ENCODE data around the gene HYDIN. TPM values are rescaled to one million over a fixed set of nuclear protein-coding genes. Genes with fewer than 3 reads are reported as not detected.
"Not testable (repeated sequence)": the region's sequence is repeated elsewhere in the genome, so short reads cannot be mapped to it uniquely, and the experiment has no call there.

Gene HYDIN
- total and polyA plus RNA-seq, 4 donors: 0.14 to 3.0 (median 0.60) TPM

- H3K9me3 ChIP-seq (ENCODE audit: control insufficient read depth in 4 of 4, low read length in 3 of 4); H3K36me3 ChIP-seq (ENCODE audit: control insufficient read depth in 4 of 4, insufficient read depth in 3 of 4, low read depth in 1 of 4, low read length in 3 of 4): not testable (repeated sequence)
- WGBS: no CpG with 5 or more reads among the region's 5 CpGs
Measured at GRCh38 chr16:70953824-70954223, 276.7 kb downstream of the HYDIN start.

GRCh38 chr16:70943551-70943950 lies 287.0 kb downstream of the HYDIN start:
- not testable (repeated sequence) for H3K27me3 ChIP-seq (ENCODE audit: control insufficient read depth in 4 of 4, insufficient read depth in 4 of 4, low read length in 3 of 4); H3K4me1 ChIP-seq (ENCODE audit: control insufficient read depth in 4 of 4, insufficient read depth in 4 of 4, low read length in 3 of 4); H3K4me3 ChIP-seq (ENCODE audit: low read depth in 1 of 3, low read length in 3 of 3); DNase-seq (ENCODE audit: low spot score); H3K9me3 ChIP-seq (ENCODE audit: control insufficient read depth in 4 of 4, low read length in 3 of 4); H3K27ac ChIP-seq (ENCODE audit: low read depth in 1 of 2, low read length in 2 of 2); H3K9ac ChIP-seq (ENCODE audit: low read depth in 1 of 2, low read length in 2 of 2); H3K36me3 ChIP-seq (ENCODE audit: control insufficient read depth in 4 of 4, insufficient read depth in 3 of 4, low read depth in 1 of 4, low read length in 3 of 4)
- 73% methylated on average over 15 of the region's 15 CpGs for WGBS

More at GRCh38 chr16:70953824-70954223, 276.7 kb downstream of the HYDIN start:
- not testable (repeated sequence) for DNase-seq (ENCODE audit: low spot score); H3K4me1 ChIP-seq (ENCODE audit: control insufficient read depth in 4 of 4, insufficient read depth in 4 of 4, low read length in 3 of 4); H3K27me3 ChIP-seq (ENCODE audit: control insufficient read depth in 4 of 4, insufficient read depth in 4 of 4, low read length in 3 of 4); H3K9ac ChIP-seq (ENCODE audit: low read depth in 1 of 2, low read length in 2 of 2); H3K4me3 ChIP-seq (ENCODE audit: low read depth in 1 of 3, low read length in 3 of 3); H3K27ac ChIP-seq (ENCODE audit: low read depth in 1 of 2, low read length in 2 of 2)

- not testable (repeated sequence) for H3K9ac ChIP-seq (ENCODE audit: low read depth in 1 of 2, low read length in 2 of 2); H3K9me3 ChIP-seq (ENCODE audit: control insufficient read depth in 4 of 4, low read length in 3 of 4); H3K27me3 ChIP-seq (ENCODE audit: control insufficient read depth in 4 of 4, insufficient read depth in 4 of 4, low read length in 3 of 4); H3K4me3 ChIP-seq (ENCODE audit: low read depth in 1 of 3, low read length in 3 of 3); DNase-seq (ENCODE audit: low spot score); H3K36me3 ChIP-seq (ENCODE audit: control insufficient read depth in 4 of 4, insufficient read depth in 3 of 4, low read depth in 1 of 4, low read length in 3 of 4); H3K4me1 ChIP-seq (ENCODE audit: control insufficient read depth in 4 of 4, insufficient read depth in 4 of 4, low read length in 3 of 4); H3K27ac ChIP-seq (ENCODE audit: low read depth in 1 of 2, low read length in 2 of 2)
- 55% methylated on average over 3 of the region's 7 CpGs for WGBS
Measured at GRCh38 chr16:70939690-70940359, 290.7 kb downstream of the HYDIN start.

GRCh38 chr16:70936781-70937525 lies 293.6 kb downstream of the HYDIN start:
- H3K9me3 ChIP-seq (ENCODE audit: control insufficient read depth in 4 of 4, low read length in 3 of 4); H3K9ac ChIP-seq (ENCODE audit: low read depth in 1 of 2, low read length in 2 of 2); H3K36me3 ChIP-seq (ENCODE audit: control insufficient read depth in 4 of 4, insufficient read depth in 3 of 4, low read depth in 1 of 4, low read length in 3 of 4); H3K4me1 ChIP-seq (ENCODE audit: control insufficient read depth in 4 of 4, insufficient read depth in 4 of 4, low read length in 3 of 4); DNase-seq (ENCODE audit: low spot score); H3K4me3 ChIP-seq (ENCODE audit: low read depth in 1 of 3, low read length in 3 of 3); H3K27ac ChIP-seq (ENCODE audit: low read depth in 1 of 2, low read length in 2 of 2); H3K27me3 ChIP-seq (ENCODE audit: control insufficient read depth in 4 of 4, insufficient read depth in 4 of 4, low read length in 3 of 4): not testable (repeated sequence)
- WGBS: 74% methylated on average over 7 of the region's 12 CpGs

- H3K36me3 ChIP-seq (ENCODE audit: control insufficient read depth in 4 of 4, insufficient read depth in 3 of 4, low read depth in 1 of 4, low read length in 3 of 4); H3K27me3 ChIP-seq (ENCODE audit: control insufficient read depth in 4 of 4, insufficient read depth in 4 of 4, low read length in 3 of 4); H3K4me3 ChIP-seq (ENCODE audit: low read depth in 1 of 3, low read length in 3 of 3); H3K9ac ChIP-seq (ENCODE audit: low read depth in 1 of 2, low read length in 2 of 2); H3K9me3 ChIP-seq (ENCODE audit: control insufficient read depth in 4 of 4, low read length in 3 of 4); DNase-seq (ENCODE audit: low spot score); H3K27ac ChIP-seq (ENCODE audit: low read depth in 1 of 2, low read length in 2 of 2); H3K4me1 ChIP-seq (ENCODE audit: control insufficient read depth in 4 of 4, insufficient read depth in 4 of 4, low read length in 3 of 4): not testable (repeated sequence)
- WGBS: 17% methylated on average over 1 of the region's 4 CpGs
Measured at GRCh38 chr16:70935325-70935724, 295.2 kb downstream of the HYDIN start.

GRCh38 chr16:70933746-70934145 lies 296.8 kb downstream of the HYDIN start:
- not testable (repeated sequence) for H3K4me1 ChIP-seq (ENCODE audit: control insufficient read depth in 4 of 4, insufficient read depth in 4 of 4, low read length in 3 of 4); H3K27me3 ChIP-seq (ENCODE audit: control insufficient read depth in 4 of 4, insufficient read depth in 4 of 4, low read length in 3 of 4); H3K36me3 ChIP-seq (ENCODE audit: control insufficient read depth in 4 of 4, insufficient read depth in 3 of 4, low read depth in 1 of 4, low read length in 3 of 4); H3K9ac ChIP-seq (ENCODE audit: low read depth in 1 of 2, low read length in 2 of 2); H3K9me3 ChIP-seq (ENCODE audit: control insufficient read depth in 4 of 4, low read length in 3 of 4); DNase-seq (ENCODE audit: low spot score); H3K4me3 ChIP-seq (ENCODE audit: low read depth in 1 of 3, low read length in 3 of 3); H3K27ac ChIP-seq (ENCODE audit: low read depth in 1 of 2, low read length in 2 of 2)
- 72% methylated on average over 8 of the region's 8 CpGs for WGBS

GRCh38 chr16:70930757-70931156 lies 299.8 kb downstream of the HYDIN start:
- not testable (repeated sequence) for H3K9me3 ChIP-seq (ENCODE audit: control insufficient read depth in 4 of 4, low read length in 3 of 4); H3K27me3 ChIP-seq (ENCODE audit: control insufficient read depth in 4 of 4, insufficient read depth in 4 of 4, low read length in 3 of 4); H3K4me1 ChIP-seq (ENCODE audit: control insufficient read depth in 4 of 4, insufficient read depth in 4 of 4, low read length in 3 of 4); H3K27ac ChIP-seq (ENCODE audit: low read depth in 1 of 2, low read length in 2 of 2); DNase-seq (ENCODE audit: low spot score); H3K4me3 ChIP-seq (ENCODE audit: low read depth in 1 of 3, low read length in 3 of 3); H3K9ac ChIP-seq (ENCODE audit: low read depth in 1 of 2, low read length in 2 of 2); H3K36me3 ChIP-seq (ENCODE audit: control insufficient read depth in 4 of 4, insufficient read depth in 3 of 4, low read depth in 1 of 4, low read length in 3 of 4)

- H3K36me3 ChIP-seq (ENCODE audit: control insufficient read depth in 4 of 4, insufficient read depth in 3 of 4, low read depth in 1 of 4, low read length in 3 of 4); H3K9ac ChIP-seq (ENCODE audit: low read depth in 1 of 2, low read length in 2 of 2); H3K4me3 ChIP-seq (ENCODE audit: low read depth in 1 of 3, low read length in 3 of 3); DNase-seq (ENCODE audit: low spot score); H3K9me3 ChIP-seq (ENCODE audit: control insufficient read depth in 4 of 4, low read length in 3 of 4); H3K27ac ChIP-seq (ENCODE audit: low read depth in 1 of 2, low read length in 2 of 2); H3K27me3 ChIP-seq (ENCODE audit: control insufficient read depth in 4 of 4, insufficient read depth in 4 of 4, low read length in 3 of 4); H3K4me1 ChIP-seq (ENCODE audit: control insufficient read depth in 4 of 4, insufficient read depth in 4 of 4, low read length in 3 of 4): not testable (repeated sequence)
- WGBS: 64% methylated on average over 6 of the region's 6 CpGs
Measured at GRCh38 chr16:70922164-70922563, 308.4 kb downstream of the HYDIN start.

Measured in liver (tissue), 9 donors.